ENCODE data around the gene ARMH4.

The ARMH4 gene

GRCh38 chr14:58167057-58167456, 15.0 kb upstream of the ARMH4 start:
- H3K27me3 ChIP-seq (ENCODE audit: insufficient read depth, low read length) = no peaks in the 10 kb centered on the region
- no peak overlapping the region for H3K4me3 ChIP-seq (ENCODE audit: low read length)
- H3K9me3 ChIP-seq (ENCODE audit: low read length) = no peaks in the 10 kb centered on the region
- H3K36me3 ChIP-seq (ENCODE audit: insufficient read depth, low read length) = no peaks in the 10 kb centered on the region
- H2AFZ ChIP-seq (ENCODE audit: low read depth, low read length) = no peak overlapping the region
- peaks cover 14% of the 10 kb centered on the region for H3K4me1 ChIP-seq (ENCODE audit: insufficient read depth, low read length)

- H2AFZ ChIP-seq (ENCODE audit: low read depth, low read length) = no peak overlapping the region
- H3K4me3 ChIP-seq (ENCODE audit: low read length) = no peak overlapping the region
- no peaks in the 10 kb centered on the region for H3K9me3 ChIP-seq (ENCODE audit: low read length)
- peaks cover 14% of the 10 kb centered on the region for H3K4me1 ChIP-seq (ENCODE audit: insufficient read depth, low read length)
- H3K27me3 ChIP-seq (ENCODE audit: insufficient read depth, low read length) = no peaks in the 10 kb centered on the region
- H3K36me3 ChIP-seq (ENCODE audit: insufficient read depth, low read length) = no peaks in the 10 kb centered on the region
Measured at GRCh38 chr14:58166005-58166983, 14.3 kb upstream of the ARMH4 start.

- Histone ChIP-seq H3K36me3 (ENCODE audit: insufficient read depth, low read length) (no peaks in the 10 kb centered on the region), H3K4me1 (ENCODE audit: insufficient read depth, low read length) (peaks cover 5% of the 10 kb centered on the region), H3K9me3 (ENCODE audit: low read length) (no peaks in the 10 kb centered on the region), H3K4me3 (ENCODE audit: low read length) (no peak overlapping the region), H2AFZ (ENCODE audit: low read depth, low read length) (no peak overlapping the region), H3K27me3 (ENCODE audit: insufficient read depth, low read length) (no peaks in the 10 kb centered on the region)
Measured at GRCh38 chr14:58160561-58160960, 8.5 kb upstream of the ARMH4 start.

- Histone ChIP-seq H2AFZ (ENCODE audit: low read depth, low read length) (peak overlapping the region; percentile 97), H3K4me1 (ENCODE audit: insufficient read depth, low read length) (peaks cover 10% of the 10 kb centered on the region), H3K27me3 (ENCODE audit: insufficient read depth, low read length) (no peaks in the 10 kb centered on the region), H3K36me3 (ENCODE audit: insufficient read depth, low read length) (no peaks in the 10 kb centered on the region), H3K4me3 (ENCODE audit: low read length) (peak overlapping the region; percentile 72), H3K9me3 (ENCODE audit: low read length) (no peaks in the 10 kb centered on the region)
Measured at GRCh38 chr14:58151133-58152013, 640 bp downstream of the ARMH4 start.

GRCh38 chr14:58150243-58150805, 1.7 kb downstream of the ARMH4 start:
- Histone ChIP-seq H3K27me3 (ENCODE audit: insufficient read depth, low read length) (no peaks in the 10 kb centered on the region), H3K4me1 (ENCODE audit: insufficient read depth, low read length) (peaks cover 10% of the 10 kb centered on the region), H3K4me3 (ENCODE audit: low read length) (peak overlapping the region; percentile 72), H3K9me3 (ENCODE audit: low read length) (no peaks in the 10 kb centered on the region), H3K36me3 (ENCODE audit: insufficient read depth, low read length) (no peaks in the 10 kb centered on the region), H2AFZ (ENCODE audit: low read depth, low read length) (no peak overlapping the region)

- Histone ChIP-seq H3K4me3 (ENCODE audit: low read length) (no peak overlapping the region), H3K9me3 (ENCODE audit: low read length) (no peaks in the 10 kb centered on the region)
Measured at GRCh38 chr14:58149196-58149595, 2.8 kb downstream of the ARMH4 start.

GRCh38 chr14:58146399-58146798, 5.6 kb downstream of the ARMH4 start:
- no peak overlapping the region for H2AFZ ChIP-seq (ENCODE audit: low read depth, low read length)
- no peak overlapping the region for H3K4me3 ChIP-seq (ENCODE audit: low read length)
- no peaks in the 10 kb centered on the region for H3K36me3 ChIP-seq (ENCODE audit: insufficient read depth, low read length)
- H3K4me1 ChIP-seq (ENCODE audit: insufficient read depth, low read length) = peaks cover 2% of the 10 kb centered on the region
- no peaks in the 10 kb centered on the region for H3K27me3 ChIP-seq (ENCODE audit: insufficient read depth, low read length)
- H3K9me3 ChIP-seq (ENCODE audit: low read length) = no peaks in the 10 kb centered on the region

More at GRCh38 chr14:58149196-58149595, 2.8 kb downstream of the ARMH4 start:
- H3K27me3 ChIP-seq (ENCODE audit: insufficient read depth, low read length) = no peaks in the 10 kb centered on the region
- H2AFZ ChIP-seq (ENCODE audit: low read depth, low read length) = no peak overlapping the region
- no peaks in the 10 kb centered on the region for H3K36me3 ChIP-seq (ENCODE audit: insufficient read depth, low read length)
- H3K4me1 ChIP-seq (ENCODE audit: insufficient read depth, low read length) = peaks cover 10% of the 10 kb centered on the region

GRCh38 chr14:58145936-58146335, 6.1 kb downstream of the ARMH4 start:
- no peak overlapping the region for H3K4me3 ChIP-seq (ENCODE audit: low read length)
- H3K9me3 ChIP-seq (ENCODE audit: low read length) = no peaks in the 10 kb centered on the region
- H3K4me1 ChIP-seq (ENCODE audit: insufficient read depth, low read length) = peaks cover 2% of the 10 kb centered on the region

GRCh38 chr14:58143106-58143505, 8.9 kb downstream of the ARMH4 start:
- no peaks in the 10 kb centered on the region for H3K27me3 ChIP-seq (ENCODE audit: insufficient read depth, low read length)
- no peak overlapping the region for H3K4me3 ChIP-seq (ENCODE audit: low read length)
- H3K36me3 ChIP-seq (ENCODE audit: insufficient read depth, low read length) = peaks cover 8% of the 10 kb centered on the region
- H3K4me1 ChIP-seq (ENCODE audit: insufficient read depth, low read length) = no peaks in the 10 kb centered on the region
- H2AFZ ChIP-seq (ENCODE audit: low read depth, low read length) = no peak overlapping the region
- no peaks in the 10 kb centered on the region for H3K9me3 ChIP-seq (ENCODE audit: low read length)

More at GRCh38 chr14:58145936-58146335, 6.1 kb downstream of the ARMH4 start:
- no peaks in the 10 kb centered on the region for H3K27me3 ChIP-seq (ENCODE audit: insufficient read depth, low read length)
- no peaks in the 10 kb centered on the region for H3K36me3 ChIP-seq (ENCODE audit: insufficient read depth, low read length)
- no peak overlapping the region for H2AFZ ChIP-seq (ENCODE audit: low read depth, low read length)

GRCh38 chr14:58141893-58142292, 10.1 kb downstream of the ARMH4 start:
- Histone ChIP-seq H3K9me3 (ENCODE audit: low read length) (no peaks in the 10 kb centered on the region), H3K4me1 (ENCODE audit: insufficient read depth, low read length) (no peaks in the 10 kb centered on the region), H3K4me3 (ENCODE audit: low read length) (no peak overlapping the region), H2AFZ (ENCODE audit: low read depth, low read length) (no peak overlapping the region), H3K27me3 (ENCODE audit: insufficient read depth, low read length) (no peaks in the 10 kb centered on the region), H3K36me3 (ENCODE audit: insufficient read depth, low read length) (peaks cover 11% of the 10 kb centered on the region)

GRCh38 chr14:58138714-58139482, 13.1 kb downstream of the ARMH4 start:
- H2AFZ ChIP-seq (ENCODE audit: low read depth, low read length) = no peak overlapping the region
- H3K27me3 ChIP-seq (ENCODE audit: insufficient read depth, low read length) = no peaks in the 10 kb centered on the region
- peaks cover 14% of the 10 kb centered on the region for H3K36me3 ChIP-seq (ENCODE audit: insufficient read depth, low read length)
- H3K4me3 ChIP-seq (ENCODE audit: low read length) = no peak overlapping the region
- no peaks in the 10 kb centered on the region for H3K4me1 ChIP-seq (ENCODE audit: insufficient read depth, low read length)
- H3K9me3 ChIP-seq (ENCODE audit: low read length) = no peaks in the 10 kb centered on the region

- Histone ChIP-seq H3K27me3 (ENCODE audit: insufficient read depth, low read length) (no peaks in the 10 kb centered on the region), H3K9me3 (ENCODE audit: low read length) (no peaks in the 10 kb centered on the region), H3K36me3 (ENCODE audit: insufficient read depth, low read length) (peaks cover 19% of the 10 kb centered on the region), H3K4me3 (ENCODE audit: low read length) (no peak overlapping the region), H3K4me1 (ENCODE audit: insufficient read depth, low read length) (no peaks in the 10 kb centered on the region), H2AFZ (ENCODE audit: low read depth, low read length) (no peak overlapping the region)
Measured at GRCh38 chr14:58138031-58138713, 13.8 kb downstream of the ARMH4 start.

All from neuron (in vitro differentiated cells).